HG02588 (cell line): ENCODE data around the gene ITPRID2.
A peak's percentile ranks its signal among the peaks of the same experiment; 100 is the strongest.

Experiments used
- ATAC-seq: cut with Tn5 transposase; IDR thresholded peaks from one replicate; pipeline ENCODE4 v1.9.1; 2021; ENCODE audit warnings: mild to moderate bottlenecking, moderate library complexity; ENCODE audit not compliant: unreplicated experiment

The ITPRID2 gene

DNA sequence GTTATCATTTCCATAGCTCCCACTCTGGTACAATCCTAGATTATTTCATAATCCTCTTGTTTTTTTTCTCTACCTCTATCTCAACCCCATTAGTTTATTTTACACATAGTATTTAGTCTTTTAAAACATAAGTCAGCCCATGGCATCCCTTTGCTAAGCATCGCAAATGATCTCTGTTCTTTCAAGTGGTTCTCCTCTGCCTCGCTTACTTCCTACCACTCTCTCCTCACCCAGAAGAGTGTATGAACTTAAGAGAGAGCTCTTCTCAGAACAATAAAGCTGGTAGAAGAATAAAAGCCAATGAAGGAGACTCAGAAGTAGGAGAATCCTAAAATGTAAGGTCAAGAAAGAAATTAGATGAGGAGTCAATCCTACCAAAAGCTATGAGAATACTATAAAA, 12.2 kb upstream of the ITPRID2 start:
- ATAC-seq, result no peak

DNA sequence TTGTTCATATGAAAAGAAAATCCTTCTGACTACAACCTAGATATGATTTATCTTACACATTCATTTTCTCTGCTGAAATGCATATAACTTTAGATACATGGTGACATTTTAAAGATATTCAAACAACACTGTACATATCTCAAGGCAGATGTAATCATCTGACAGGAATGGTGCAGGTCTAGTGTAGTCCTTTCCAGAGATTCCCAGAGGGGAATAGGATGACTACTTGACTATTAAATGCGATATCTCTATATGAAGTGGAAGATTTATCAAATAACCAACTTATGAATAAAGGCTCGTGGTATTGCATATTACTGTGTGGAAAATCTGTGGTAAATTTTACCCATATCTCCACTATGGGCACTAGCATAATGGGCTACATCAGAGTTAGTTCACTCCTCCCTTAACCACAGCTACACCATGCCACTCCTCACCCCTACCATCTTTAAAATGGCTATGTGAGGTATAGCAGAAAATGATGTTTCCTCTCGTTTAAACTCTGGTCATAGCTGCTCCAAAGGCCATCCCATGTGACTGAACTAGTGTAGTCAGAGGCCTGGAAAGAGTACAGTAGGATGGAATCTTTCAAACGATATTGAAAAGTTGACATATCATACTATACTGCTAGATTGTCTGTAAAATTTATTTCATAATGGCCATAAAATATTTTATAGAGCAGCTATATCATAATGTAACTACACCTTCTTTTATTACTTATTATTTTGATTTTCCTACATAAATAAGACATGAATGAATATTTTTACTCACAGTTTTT, 9.1 kb upstream of the ITPRID2 start:
- no peak for ATAC-seq

- no peak for ATAC-seq
These were observed 6.9 kb upstream of the ITPRID2 start for GRCh38 chr2:181884601-181885000.

GRCh38 chr2:181885096-181885495, 6.4 kb upstream of the ITPRID2 start:
- no peak for ATAC-seq

- ATAC-seq, result no peak
These were observed 5.3 kb upstream of the ITPRID2 start for GRCh38 chr2:181886192-181886591.

- no peak for ATAC-seq
These were observed 4.5 kb upstream of the ITPRID2 start for GRCh38 chr2:181887045-181887444.

DNA sequence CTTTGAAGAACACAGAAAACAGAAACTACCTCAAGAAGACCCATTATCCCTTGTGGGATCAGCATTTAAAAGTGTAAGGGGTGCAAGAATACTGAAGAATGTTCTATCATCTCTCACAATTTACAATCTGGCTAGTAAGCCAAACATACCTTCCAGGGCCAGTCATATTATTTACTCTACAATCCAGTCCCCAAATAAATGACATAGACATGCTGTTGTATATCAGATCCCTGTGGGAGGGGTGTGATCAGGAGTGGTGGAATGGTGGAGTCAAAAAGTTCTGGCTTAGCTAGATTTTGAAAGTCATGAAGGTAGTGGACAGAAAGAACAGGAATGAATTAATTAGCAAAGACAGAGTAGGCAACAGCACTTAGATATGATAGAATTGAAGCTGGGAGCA, 1.8 kb upstream of the ITPRID2 start:
- no peak for ATAC-seq

DNA sequence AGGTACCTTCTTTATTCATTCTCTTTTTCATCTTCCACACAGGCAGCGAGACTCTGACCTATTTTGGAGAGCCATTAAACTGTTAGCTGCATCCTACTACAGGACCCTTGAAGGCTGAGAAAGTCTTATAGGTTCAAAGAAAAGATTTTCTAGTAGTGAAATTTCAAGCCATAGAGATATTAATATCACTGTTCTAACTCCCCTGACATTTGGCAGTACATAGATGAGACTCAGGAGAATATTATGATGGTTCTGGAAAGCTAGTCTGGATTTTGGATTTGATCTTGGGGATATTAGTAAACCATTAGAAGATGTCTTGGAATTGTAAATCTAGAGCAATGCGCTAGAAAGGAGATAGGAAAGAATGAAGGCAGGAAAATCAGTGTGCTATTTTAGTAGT, 1.3 kb upstream of the ITPRID2 start:
- ATAC-seq, result no peak

DNA sequence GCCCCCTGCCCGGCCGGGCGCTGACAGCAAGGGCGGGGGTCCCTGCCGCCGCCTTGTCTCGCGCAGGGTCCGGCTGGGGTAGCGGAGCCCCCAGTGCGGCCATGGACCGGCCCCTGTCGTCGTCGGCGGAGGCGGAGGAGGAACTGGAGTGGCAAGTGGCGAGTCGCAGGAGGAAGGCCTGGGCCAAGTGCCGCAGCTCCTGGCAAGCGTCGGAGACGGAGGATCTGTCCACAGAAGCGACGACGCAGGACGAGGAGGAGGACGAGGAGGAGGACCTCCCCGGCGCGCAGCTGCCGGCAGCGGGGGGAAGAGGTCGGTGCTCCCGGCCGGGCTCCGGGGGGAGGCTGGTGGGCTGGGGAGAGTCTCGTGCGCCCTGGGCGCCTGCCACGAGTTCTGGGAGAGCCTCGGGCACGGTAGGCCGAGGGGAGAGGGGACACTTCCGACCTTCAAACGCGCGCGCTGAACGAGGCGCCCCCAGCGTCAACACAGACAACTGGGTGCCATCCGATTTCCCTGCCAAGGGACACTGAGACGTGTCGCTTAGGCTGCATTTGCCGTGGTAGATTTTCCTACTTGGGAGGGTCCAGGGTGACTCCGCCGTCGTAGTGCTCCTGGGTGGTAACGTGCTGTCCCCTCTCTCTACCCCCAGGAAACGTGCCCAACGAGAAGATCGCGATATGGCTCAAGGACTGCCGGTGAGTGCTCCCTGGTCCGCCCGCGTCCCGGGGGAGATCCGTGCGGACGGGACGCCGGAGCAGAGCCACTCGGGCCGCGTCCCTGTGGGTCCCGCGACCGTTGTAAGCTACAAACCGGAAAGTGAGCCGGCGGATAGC, 652 bp downstream of the ITPRID2 start:
- ATAC-seq, result peak; percentile 45

DNA sequence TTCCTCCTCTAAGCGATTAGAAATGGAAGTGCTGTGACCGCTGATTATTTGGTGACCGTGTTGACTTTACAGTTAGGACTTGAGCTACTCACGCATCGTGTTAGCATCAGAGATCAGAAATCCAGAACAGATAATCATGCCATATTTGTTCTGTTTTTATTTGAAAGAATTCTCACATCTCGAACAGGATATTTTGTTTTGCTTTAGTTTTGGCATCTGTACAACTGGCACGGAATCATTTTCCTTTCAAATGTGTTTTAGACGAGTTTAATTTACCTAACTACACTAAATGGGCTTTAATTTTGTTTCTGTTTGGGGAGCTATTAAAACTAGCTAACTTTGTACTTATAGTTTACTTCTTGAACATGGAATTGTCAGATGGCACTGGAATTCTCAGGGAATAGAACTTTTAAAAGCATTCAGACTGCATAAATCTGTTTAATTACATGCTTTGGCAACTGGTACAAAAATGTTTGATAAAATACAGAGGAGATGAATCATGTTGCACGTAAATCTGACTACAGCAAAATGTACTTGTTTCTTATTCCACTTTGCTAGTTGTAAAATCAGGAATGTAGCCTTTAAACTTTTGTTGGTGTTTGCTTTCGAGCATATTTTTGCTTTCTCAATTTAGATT, 1.4 kb downstream of the ITPRID2 start:
- ATAC-seq, result no peak

DNA sequence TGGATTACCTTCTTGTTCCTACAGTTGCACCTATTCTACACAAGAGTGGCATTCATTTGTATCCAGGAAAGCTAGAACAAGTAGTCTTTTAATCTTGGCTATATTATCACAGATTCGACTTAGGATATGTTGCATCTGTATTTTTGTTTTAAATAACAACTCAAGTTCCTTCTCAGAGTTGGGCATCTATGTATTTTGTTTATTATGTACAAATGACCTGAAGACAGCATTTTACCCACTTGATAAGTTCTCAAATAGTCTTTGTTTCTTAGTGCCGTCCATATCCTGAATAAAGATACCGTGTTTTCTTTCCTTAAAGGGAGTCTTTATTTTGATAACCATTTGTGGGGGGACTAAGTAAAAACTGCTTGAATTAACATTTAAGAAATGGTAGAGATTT, 2.9 kb downstream of the ITPRID2 start:
- no peak for ATAC-seq

DNA sequence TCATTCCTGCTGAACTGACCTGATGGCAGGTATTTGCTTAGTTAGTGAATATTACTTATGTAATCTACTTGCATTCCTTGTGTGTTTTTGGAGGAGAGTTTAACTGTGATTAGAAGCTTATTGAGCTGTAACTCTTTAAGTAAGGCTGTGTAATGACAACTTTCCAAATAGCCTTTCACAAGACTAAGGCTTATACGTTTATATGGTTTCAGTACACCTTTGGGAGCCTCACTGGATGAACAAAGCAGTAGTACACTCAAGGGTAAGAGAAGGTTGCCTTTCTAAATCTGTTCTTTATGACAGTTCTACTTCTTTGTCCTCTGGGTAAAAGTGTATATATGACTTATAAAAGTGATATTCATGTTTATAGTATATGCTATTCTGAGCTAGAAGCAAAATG, 4.3 kb downstream of the ITPRID2 start:
- no peak for ATAC-seq

DNA sequence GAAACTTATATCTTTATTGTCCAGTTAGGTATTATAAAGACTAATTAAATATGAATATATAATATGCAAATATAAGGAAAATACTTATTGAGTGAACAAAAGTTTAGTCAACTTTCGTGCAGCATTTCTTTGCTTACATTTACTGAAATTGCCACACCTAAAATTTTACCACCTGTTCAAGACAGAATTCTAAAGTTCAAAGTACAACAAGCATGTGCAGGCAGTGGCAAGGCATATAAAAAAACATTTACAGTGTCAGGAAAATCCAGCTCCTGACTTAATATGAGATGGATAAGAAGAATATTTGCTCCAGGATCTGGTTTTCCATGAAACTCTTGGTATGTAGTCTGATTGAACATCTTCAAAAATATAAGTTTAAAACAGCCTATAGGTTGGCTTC, 4.8 kb downstream of the ITPRID2 start:
- ATAC-seq, result no peak

- no peak for ATAC-seq
These were observed 8.6 kb downstream of the ITPRID2 start for GRCh38 chr2:181900007-181900651.

DNA sequence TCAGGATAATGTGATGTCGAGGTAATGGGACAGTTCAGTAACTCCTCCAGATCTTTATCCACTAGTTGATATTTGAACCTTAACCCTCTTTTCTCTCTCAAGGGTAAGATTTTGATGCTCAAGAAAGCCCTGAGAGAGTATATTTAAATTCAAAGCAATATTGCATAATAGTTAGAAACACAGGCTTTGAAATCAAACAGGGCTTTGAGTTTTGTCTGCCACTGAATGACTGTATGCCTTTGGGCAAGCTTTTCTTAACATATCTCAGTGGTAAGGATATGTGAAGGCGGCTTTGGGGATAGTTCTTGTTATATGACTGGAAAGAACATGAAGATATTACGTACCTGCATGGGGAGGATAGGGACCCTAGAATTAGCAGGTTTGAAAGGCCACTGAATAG, 11.1 kb downstream of the ITPRID2 start:
- no peak for ATAC-seq

- ATAC-seq, result no peak
These were observed 12.6 kb downstream of the ITPRID2 start for GRCh38 chr2:181904022-181904632.

- ATAC-seq, result peak; percentile 47
These were observed 15.5 kb downstream of the ITPRID2 start for GRCh38 chr2:181907057-181907456.

DNA sequence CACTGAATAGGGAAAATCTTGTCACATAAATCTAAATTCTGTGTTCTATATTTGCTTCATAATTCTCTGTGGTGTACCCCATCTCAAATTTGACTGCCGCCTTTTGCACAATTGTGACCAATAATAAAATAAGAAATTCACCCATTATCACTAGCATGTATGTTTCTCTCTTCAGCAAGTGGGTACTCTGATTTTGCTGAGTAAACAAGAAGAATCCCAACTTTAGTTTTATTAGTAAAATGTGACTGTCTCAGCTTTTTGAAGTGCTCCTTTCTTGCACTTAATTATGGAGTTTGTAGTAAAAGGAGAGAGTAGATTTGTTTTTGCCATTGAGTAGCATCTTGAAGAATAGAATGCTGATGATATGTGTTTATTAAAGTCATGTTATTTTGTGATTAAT, 16.1 kb downstream of the ITPRID2 start:
- no peak for ATAC-seq

DNA sequence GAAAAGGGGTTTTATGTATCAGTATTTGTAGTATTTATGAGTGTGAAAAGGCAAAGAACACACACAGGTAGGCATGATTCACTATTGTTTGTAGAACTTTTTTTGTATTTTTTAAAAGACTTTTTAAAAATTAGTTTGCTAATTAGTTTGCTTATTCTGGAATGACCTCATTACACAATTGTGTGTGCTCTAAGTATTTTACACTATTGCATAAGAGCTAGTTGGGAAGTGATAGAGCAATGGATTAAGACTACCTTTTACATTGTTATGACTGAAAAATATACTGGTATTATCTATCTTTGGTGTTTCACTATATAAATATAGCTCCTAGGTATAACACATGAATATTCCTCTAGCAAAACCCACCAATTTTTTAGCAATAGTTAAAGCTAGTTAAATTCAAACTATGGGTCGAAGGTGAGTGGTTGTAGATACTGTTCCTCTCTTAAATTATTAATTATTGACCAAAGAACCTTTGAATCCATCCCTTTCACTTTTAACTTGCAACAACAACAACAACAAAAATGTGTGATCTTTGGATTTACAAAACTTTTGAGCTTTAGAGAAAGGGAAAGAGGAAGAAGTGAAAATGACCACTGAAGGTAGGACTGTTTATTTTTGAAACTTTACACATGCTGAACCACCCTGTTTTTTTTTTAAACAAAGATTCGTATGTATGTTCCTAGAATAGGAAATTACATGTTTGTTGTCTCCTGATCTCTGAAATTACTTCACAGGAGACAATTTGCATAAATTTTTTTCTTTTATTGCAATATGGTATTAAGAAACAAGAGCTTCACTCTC, 18.7 kb downstream of the ITPRID2 start:
- ATAC-seq, result peak; percentile 40

- ATAC-seq, result no peak
These were observed 20.3 kb downstream of the ITPRID2 start for GRCh38 chr2:181911830-181912229.
